GM19099 (cell line): ENCODE results near the gene STIL.

Experiments
- POLR2A ChIP-seq: IDR thresholded peaks from 3 replicates; pipeline ENCODE4 v1.6.1; 2011; ENCODE audit warnings: low read depth; ENCODE audit not compliant: insufficient read length; ENCODE audit errors: extremely low read depth

The STIL gene

DNA sequence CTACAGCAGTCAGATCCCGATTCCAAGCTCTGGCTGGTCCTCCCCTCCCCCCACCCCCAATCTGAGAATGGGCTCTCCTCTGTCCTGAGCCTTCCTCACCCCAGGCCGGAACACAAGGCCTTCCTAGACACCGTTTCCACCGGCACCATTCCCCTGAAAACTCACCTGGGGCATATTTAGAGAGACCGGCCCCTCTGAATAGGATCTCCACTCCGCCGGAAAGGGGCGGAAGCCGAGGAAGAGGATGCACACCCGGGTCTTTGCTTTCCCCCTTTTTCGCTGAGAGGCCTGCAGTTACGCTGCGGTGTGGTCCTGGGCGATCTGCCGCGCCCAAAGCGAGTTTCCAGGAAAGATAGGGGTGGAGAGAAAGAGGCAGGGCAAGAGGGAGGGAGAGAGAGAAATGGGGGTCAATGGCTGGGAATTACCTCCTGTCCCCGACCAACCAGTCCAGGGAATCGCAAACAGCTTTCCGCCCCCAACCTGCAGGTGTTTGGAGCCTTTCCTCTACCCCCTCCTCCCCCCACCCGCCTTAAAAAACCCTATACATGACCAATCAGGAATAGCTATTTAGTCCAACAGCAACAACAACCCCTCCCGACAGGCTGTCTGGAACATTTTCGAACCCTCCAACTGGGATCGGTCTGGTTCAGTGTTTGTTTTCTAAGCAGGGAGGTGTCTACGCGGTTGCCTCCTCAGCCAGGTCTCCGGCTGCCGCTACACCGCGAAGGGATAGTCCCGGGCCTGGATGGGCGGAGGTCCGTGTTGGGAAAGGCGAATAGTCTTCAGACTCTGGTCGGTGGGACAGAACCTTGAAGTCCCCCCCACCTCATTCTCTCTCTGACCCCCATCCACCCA is 84.7 kb downstream of the STIL start:
- no peak for TF ChIP-seq POLR2A

DNA sequence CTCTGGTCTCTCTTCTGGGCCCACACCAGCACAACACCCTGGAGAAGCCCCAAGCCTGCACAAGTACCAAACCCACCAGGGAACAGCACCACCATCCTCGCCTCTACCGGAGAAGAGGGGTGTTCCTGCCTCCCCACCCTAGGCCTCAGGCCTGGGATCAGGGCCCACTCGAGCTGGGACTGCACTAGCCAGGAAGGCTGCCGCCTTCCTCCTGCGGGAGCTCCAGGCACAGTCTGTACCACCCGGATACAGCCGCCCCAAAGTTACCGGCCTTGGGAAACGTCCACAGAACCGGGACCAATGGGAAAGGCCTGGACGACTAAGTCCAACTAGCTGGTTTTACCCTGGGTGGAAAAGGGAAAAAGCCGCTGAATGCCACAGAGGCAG is 85.3 kb downstream of the STIL start:
- no peak for TF ChIP-seq POLR2A

DNA sequence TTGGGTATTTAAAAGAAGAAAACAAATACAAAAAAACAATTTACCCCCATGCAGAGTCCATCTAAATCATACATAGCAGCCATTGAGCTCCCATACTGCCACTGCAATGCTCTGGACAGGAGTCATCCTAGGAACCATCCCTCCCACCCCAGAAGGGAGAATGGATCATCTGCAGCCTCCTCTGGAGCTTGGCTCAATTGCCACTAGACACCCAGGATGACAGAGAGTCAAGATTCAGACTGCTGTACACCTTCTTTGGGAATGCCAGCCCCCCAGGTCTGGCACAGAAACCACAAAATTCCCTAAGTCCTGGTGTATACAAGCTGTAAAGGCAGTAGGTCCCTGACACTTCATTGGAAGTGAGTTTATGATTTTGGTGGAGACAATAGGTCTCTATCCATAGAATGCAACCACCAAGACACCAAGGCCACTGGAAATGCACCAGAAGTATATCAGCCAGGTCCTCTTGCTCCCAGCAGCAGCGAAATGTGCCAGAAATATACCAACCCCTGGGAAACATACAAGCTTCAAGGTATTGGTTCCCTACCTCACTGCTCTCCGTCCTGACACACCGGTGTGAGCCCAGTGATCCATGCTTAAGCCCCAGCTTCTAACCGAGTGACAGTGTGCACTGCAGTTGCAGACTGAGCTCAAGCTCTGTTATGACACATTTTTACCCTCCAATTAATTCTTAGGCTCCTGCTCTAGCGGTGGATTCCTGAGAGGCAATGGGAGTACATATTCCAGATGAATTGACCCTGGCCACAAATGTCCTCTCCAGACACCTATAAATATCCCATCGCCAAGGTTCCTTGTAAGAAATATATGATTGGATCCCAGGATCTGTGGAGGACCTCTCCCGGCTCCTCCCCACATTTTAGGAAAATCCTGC is 86.4 kb downstream of the STIL start:
- TF ChIP-seq POLR2A: no peak

DNA sequence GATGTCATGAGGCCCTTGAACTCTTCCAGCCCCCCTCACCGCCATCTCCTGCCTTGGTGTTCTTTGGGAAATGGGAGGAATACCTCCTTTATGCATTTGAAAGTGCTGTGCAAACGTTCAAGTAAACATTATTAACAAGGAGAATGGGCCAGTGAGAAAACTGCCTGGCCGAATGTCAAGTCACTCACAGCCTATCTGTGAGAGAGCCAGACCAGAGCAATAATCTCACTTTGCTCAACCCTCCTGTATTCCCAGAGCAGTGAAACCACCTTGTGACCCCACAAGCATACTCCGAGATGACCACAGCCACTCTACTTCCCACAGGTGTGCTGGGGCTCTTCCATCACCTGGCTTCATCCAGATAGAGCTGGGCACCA is 87.1 kb downstream of the STIL start:
- TF ChIP-seq POLR2A: no peak

DNA sequence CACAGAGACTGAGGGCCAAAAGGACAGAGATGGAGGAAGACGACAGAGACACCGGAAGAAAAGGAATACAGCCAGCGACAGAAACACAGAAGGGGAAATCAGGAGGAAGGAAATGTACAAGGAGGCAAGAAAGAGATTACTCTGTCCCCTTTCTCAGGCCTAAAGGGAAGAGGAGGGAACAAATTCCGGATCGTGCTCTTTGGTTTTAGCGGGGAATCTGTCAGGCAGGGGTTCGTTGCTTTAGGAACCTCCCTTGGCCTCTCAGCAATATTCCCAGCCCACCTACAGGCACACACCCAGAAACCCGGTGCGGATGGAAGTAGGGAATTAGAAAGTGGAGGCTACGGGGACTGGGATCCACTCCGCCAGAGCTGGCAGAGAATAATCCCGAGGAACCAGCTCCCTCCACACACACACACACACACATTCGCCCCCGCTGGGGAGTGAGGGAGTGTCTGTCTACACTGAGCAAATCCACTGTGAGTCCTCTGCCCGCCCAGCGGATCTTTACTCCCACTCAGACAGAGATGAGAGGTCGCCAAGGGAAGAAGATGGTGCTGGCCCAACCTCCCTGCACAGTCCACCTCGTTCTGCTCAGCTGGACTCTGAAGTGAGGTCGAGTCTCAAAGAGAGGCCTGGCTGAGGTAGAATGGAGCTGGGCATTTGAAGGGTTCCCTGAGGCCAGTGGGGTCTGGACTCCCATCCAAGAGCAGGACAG is 87.7 kb downstream of the STIL start:
- no peak for TF ChIP-seq POLR2A

DNA sequence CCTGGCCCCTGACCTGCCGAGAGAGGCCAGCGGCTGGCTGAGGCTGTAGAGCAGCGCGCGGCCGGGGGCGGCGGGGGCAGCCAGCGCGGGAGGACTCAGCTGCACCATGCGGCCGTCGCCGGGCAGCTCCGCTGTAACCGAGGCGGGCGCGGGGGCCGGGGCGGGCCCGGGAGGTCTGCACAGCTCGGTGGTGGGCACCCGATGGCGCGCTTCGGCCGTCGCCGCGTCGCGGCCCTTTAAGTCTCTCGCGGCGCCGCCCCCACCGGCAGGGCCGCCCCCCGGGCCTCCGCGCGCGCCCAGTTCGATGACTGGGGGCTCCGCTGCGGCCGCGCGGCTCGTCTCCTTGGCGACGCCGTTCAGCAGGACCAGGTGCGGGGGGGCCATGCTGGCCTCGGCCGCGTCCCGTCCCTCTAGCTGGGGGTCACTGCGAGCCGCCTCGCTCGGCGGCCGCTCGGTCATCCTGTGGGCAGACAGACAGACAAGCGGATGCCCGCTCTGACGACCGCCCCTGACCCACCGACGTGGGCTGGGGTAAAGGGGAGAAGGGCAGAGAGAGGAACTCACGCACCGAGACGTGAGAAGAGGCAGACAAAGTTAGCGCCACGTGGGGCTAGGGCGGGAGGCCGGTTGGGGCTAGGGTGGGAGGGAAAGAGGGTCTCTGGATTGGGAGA is 88.4 kb downstream of the STIL start:
- no peak for TF ChIP-seq POLR2A

DNA sequence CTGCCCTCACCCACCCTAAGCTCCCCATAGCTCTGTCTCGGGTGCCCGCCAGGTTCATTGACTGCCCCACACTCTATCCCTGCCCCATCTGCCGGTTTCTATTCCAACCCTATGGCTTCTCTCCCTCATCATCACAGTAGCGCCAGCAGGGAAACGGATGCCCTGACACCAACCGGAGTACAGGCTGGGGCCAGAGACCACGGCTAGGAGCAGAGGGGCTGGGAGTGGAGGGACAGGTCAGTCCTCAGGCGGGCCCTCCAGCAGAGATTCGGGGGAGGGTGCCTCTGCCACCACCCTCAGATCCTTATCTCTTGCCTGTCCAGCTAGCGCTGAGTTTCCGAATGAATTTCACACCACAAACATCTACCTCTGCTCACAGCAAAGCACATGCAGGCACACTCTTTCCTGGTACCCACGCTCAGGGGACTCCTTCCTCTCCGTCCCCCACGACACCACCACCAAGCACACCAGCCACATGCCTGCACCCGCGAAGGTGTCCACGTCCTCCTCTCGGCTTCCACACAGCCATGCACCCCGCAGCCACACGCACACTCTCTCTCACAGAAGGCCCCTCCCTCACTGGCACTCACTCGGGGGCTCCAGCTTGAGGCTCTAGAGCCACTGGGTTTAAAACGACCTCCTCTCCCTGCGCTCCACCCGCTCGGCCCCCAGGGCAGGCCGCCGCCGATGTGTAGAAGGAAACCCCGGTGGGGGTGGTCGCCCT is 89.1 kb downstream of the STIL start:
- TF ChIP-seq POLR2A: no peak

DNA sequence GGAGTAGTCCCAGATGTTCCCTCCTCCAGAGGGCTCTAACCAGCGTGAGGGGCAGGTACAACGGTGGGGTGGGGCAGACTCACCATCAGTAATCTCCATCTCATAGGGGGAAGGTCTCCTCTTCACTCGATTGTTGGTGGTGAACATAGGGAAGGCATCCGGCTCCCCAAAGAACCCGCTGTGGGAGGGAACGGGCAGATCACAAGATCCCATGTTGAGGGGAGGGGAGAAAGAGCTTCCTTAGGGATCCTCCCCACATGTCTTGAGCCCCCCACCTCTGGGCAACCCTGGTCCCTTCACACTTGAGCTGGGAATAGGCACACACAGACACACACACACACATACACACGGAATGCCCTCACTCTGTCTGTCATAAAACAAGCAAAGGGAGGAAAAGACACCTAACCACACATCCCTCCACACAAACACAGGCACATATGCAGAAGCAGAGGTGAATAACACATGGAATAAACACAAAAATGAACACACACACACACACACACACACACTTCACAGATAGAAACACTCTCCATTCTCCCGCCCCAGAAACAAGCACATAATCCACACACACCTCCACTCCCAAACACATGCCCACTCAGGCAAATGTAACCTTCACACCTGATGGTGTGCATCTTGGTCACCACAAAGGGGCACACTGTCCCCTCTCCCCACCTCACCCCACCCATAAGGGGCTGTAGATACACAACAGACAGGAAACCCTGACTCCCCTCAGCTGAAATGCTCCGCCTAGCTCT is 89.8 kb downstream of the STIL start:
- TF ChIP-seq POLR2A: no peak

DNA sequence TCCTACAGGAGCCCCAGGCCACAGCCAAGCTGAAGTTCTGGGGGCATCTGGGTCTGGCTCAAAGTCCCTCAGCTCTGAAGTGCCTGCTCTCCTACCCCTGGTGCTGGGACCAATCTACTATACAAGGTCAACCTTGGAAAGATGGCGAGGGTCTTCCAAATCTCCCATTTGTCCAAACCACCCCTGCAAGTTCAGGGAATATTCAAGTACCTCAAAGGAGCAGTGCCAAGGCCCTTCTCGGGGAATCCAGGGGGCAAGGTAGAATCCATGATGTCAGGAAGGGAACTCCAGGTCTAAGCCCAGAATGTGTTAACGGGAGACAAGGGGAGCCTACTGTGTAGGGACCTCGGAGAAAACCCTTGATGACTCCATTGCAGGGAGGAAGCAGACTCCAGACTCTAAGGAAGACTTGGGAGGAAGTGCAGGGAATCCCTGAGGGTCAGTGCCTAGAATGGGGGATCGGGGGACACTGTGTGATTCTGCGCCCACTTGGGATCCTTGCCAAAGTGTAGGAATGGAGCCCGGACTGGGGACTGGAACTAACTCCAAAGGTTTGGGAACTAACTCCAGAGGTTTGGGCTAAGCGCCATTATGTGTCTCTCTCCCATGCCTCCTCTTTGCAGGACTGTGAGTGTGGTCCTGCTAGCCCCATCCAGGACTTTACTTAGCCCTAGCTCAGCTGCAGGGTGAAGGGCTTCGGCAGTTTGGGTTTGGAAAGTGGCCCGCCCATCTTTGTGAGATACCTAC is 90.6 kb downstream of the STIL start:
- no peak for TF ChIP-seq POLR2A

DNA sequence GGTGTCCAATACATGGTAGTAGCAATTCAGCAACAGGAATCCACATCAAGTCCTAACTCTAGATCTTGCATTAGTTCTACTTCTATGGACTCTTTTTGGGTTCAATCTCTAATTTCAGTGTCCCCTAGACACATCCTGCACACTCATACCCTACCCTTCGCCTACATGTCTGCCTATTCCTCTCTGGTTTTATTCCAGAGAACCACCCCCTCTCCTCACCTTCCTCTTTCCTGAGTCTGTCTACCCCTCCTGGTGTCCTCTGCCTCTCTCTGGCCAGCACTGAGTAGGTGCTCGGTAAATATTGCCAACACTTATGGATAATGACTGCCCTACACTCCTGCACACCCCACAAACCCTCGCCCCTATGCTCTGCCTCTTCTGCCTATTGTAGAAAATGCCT is 91.5 kb downstream of the STIL start:
- no peak for TF ChIP-seq POLR2A

DNA sequence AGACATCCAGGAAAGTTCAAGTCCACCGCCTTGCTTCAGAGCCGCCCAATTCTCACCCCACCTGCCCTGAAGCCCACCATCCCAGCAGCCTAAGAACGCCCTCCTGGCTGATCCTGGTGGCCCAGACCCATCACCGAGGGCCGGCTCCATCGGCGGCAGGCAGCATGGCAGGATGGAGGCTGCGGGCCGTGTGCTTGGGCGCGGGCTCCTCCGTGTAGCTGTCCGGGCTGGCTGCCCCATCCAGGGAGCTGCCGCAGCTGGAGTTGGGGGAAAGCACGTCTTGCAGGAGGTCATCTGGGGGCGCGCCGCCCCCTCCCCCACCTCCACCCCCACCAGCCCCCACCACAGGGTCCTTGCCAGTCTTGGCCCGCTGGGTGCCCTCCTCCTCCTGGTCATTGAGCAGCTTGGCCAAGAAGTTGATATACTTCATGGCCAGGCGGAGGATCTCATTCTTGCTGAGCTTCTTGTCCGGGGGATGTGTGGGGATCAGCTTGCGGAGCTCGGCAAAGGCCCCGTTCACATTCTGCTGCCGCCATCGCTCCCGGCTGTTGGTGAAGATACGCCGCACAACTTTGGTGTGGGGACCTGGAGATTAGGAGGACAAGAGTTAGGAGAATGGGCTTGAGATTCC is 94.2 kb downstream of the STIL start:
- no peak for TF ChIP-seq POLR2A

DNA sequence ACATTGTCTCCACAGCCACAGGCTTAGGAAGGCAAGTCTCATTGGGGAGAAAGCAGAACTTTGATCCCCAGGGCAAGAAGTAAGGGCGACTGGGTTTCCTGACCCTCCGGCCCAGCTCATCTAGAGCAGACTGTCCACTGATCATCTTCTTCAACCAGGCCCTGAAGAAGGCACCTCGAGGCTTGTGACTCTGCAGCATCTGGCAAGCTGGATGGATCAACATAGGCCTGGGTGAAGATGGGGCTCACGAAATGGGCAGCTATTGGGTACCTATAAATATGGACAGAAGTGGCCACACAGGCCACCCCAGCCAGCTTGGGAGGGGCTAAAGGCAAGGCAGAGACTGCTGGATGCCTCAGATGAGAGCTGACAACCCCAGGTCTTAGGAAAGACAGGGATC is 94.9 kb downstream of the STIL start:
- no peak for TF ChIP-seq POLR2A

DNA sequence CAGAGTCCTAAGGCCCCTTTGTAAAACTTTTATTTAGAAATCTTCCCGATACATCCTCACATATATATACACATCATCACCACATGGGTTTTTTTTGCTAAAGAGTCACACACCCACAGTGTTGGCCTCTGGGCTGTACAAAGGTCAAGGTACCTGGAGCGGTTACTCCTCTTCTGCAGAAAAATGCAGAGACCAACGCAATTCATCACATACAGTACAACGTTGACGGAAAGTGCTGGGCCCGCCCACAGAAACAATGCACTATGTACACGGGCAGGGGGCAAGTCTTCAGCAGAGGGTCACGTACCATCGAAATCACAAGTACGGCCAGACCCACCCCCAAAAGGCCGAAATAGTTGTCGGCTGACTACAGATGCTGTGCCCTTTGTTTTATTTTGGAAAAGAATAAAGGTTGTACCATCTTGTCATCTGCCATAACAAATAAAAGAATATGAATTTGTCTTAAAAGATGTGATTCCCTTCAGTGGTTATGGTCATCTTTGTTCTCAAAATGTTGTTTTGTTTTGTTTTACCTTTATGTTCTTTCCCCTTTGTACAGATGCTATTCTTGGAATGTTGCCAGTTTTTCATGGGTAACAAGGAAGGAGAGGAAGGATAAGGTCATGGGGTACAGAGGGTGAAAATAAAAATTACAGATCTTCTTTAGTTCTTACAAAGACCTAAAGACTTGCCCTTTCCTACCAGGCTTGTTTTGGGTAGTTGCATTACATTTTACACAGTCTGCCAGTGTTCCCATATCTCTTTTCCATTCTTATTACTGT is 97.5 kb downstream of the STIL start:
- no peak for TF ChIP-seq POLR2A
